ENCODE measurements around the gene ARHGAP23. TPM values are rescaled to one million over a fixed set of nuclear protein-coding genes. Genes with fewer than 3 reads are reported as not detected.

Gene ARHGAP23
- total and polyA plus RNA-seq, 7 donors, result 0.69 to 42.1 (median 11.2) TPM

DNA sequence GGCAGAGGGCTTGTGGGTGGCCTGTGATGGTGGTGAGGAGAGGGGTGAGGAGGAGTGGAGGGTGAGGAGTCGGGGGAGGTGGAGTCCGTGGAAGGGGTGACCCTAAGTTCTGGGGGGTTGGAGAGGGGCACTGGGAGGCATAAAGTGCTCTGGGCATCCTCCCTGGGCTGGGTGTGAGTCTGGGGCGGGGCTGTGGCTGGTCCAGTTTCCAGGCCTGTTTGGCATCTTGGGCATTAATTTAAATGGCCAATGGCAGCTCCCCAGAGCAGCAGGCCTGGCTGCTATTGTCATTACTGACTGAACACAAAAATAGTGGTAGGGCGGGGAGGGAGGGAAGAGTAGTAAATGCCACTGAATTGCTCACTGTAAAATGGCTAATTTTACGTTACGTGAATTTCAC, 7.7 kb upstream of the ARHGAP23 start:
- Histone ChIP-seq H3K4me1 (peaks cover 0 to 64% (median 52%) of the 10 kb centered on the region in 4 donors), H3K9me3 (no peaks in the 10 kb centered on the region), H3K4me3 (peak overlapping the region in 1 of 4 donors; percentile 11), H3K27me3 (no peaks in the 10 kb centered on the region), H3K27ac (peak overlapping the region; percentile 77 to 97 (median 88)), H3K36me3 (no peaks in the 10 kb centered on the region)
- intact Hi-C loops (cut with DNase I), result loop anchor here (10.0 kb wide), 1 partner anchor 776 kb away; the partner anchor contains the start of gene DDX52
- no peak for DNase-seq
- TF ChIP-seq, protein P1, sequence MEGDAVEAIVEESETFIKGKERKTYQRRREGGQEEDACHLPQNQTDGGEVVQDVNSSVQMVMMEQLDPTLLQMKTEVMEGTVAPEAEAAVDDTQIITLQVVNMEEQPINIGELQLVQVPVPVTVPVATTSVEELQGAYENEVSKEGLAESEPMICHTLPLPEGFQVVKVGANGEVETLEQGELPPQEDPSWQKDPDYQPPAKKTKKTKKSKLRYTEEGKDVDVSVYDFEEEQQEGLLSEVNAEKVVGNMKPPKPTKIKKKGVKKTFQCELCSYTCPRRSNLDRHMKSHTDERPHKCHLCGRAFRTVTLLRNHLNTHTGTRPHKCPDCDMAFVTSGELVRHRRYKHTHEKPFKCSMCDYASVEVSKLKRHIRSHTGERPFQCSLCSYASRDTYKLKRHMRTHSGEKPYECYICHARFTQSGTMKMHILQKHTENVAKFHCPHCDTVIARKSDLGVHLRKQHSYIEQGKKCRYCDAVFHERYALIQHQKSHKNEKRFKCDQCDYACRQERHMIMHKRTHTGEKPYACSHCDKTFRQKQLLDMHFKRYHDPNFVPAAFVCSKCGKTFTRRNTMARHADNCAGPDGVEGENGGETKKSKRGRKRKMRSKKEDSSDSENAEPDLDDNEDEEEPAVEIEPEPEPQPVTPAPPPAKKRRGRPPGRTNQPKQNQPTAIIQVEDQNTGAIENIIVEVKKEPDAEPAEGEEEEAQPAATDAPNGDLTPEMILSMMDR (IDR thresholded peaks at IDR 0.05), result no peak
- no peak for TF ChIP-seq EP300 (IDR thresholded peaks at IDR 0.05)
- WGBS, 2 donors, result 49 to 71% methylated on average over 6 of the region's 6 CpGs

DNA sequence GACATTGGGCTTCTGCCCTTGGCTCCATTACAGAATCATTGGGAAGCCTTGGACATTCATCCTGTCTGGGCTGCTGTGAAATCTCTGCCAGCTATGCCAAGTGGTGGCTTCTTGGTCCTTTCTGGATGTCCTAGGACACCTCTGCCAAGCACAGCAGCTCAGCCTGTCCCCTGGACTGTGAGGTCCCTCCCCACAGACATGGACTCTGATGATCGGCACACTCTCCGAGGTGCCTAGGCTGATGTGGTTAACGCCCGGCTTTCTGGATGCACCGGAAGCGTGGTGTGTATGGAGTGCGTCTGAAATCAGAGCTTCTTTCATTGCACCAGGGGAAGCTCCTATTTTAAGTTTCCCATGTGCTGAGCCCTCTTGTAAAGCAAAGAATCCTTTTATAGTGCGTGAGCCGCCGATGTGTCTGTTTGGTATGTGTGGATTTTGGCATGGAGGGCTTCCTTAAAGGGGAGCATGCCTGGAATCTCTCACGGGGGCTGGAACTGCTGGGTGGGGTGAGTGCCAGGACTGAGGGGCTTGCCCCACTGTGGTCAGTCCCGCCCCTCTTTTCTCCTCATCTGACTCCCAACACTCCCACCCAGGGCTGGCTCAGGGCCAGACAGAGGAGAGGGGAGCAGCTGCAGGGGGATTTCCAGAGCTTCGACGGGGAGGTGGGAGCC, 7.0 kb upstream of the ARHGAP23 start:
- Histone ChIP-seq H3K9me3 (no peaks in the 10 kb centered on the region), H3K4me1 (peaks cover 0 to 70% (median 57%) of the 10 kb centered on the region in 4 donors), H3K27ac (peak overlapping the region; percentile 77 to 97 (median 88)), H3K4me3 (peak overlapping the region in 1 of 4 donors; percentile 11), H3K36me3 (no peaks in the 10 kb centered on the region), H3K27me3 (no peaks in the 10 kb centered on the region)
- peak; percentile 73 for DNase-seq
- no peak for TF ChIP-seq POLR2A (IDR thresholded peaks at IDR 0.05)
- no peak for TF ChIP-seq EP300 (IDR thresholded peaks at IDR 0.05)
- TF ChIP-seq, protein P1 (IDR thresholded peaks at IDR 0.05), result no peak
- no peak for TF ChIP-seq POLR2AphosphoS5 (IDR thresholded peaks at IDR 0.05)
- intact Hi-C loops (cut with DNase I), result loop anchor here (10.0 kb wide), 1 partner anchor 777 kb away; the partner anchor contains the start of gene DDX52
- WGBS, 2 donors, result 41 to 42% methylated on average over 14 of the region's 14 CpGs

DNA sequence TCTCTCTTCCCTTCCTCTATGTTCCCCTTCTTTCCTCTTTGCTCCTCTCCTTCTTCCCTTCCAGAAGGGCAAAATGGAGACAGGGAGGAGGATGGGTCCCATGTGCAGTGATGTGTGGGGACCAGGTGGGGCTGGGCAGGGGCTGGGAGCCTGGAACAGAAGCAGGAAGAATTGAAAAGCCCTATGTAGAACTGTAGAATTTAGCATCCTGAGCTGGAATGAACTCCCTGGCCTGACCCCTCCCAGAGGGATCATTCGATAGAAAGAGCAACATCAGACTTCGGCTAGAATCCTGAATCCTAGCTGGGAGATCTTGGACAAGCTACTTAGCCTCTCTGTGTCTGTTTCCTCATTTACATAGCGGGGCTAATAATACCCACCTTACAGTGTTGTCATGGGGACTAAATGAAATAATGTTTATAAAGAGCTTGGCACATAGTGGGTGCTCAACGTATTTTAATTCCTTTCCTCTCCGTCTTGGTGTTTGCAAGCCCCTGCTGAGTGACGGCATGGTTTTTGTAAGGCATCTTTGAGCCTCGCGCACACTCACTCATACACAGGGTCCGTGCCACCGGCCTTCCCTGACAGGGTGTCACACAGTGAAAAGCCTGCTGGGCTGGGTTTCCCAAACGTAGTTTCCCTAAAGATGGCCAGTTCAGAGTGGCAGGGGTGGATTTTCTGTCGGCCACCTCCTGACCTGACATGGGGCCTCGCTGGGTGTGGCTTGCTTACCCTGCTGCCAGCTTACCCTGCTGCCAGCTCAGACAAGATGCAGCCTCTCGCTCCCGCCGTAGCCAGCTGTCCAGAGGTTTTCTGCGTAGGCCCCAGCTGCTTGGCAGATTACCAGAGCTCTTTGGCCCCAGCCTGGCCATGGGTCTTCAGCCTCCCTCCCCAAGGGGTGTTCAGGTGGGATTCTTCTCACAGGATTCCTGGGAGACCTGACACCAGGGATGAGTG, 6.1 kb upstream of the ARHGAP23 start:
- Histone ChIP-seq H3K27ac (peak overlapping the region; percentile 77 to 97 (median 88)), H3K4me3 (peak overlapping the region in 1 of 4 donors; percentile 11), H3K9me3 (no peaks in the 10 kb centered on the region), H3K27me3 (no peaks in the 10 kb centered on the region), H3K36me3 (no peaks in the 10 kb centered on the region), H3K4me1 (peaks cover 0 to 78% (median 65%) of the 10 kb centered on the region in 4 donors)
- TF ChIP-seq POLR2AphosphoS5 (IDR thresholded peaks at IDR 0.05), result peak in 1 of 4 donors; percentile 11
- TF ChIP-seq, protein P1 (IDR thresholded peaks at IDR 0.05), result no peak
- WGBS, 2 donors, result 36 to 67% methylated on average over 17 of the region's 17 CpGs
- peak; percentile 76 for DNase-seq
- intact Hi-C loops (cut with DNase I), result loop anchor here (10.0 kb wide), 1 partner anchor 777 kb away; the partner anchor contains the start of gene DDX52

GRCh38 chr17:38424297-38424972, 3.8 kb upstream of the ARHGAP23 start:
- intact Hi-C loops (cut with DNase I), result loop anchor here (10.0 kb wide), 1 partner anchor 780 kb away; the partner anchor contains the start of gene DDX52
- Histone ChIP-seq H3K36me3 (no peaks in the 10 kb centered on the region), H3K27ac (peak overlapping the region; percentile 90 to 99 (median 96)), H3K27me3 (no peaks in the 10 kb centered on the region), H3K4me1 (peaks cover 0 to 80% (median 67%) of the 10 kb centered on the region in 4 donors), H3K4me3 (no peak overlapping the region), H3K9me3 (no peaks in the 10 kb centered on the region)
- WGBS, 2 donors, result 37 to 59% methylated on average over 6 of the region's 6 CpGs
- TF ChIP-seq, protein P1 (IDR thresholded peaks at IDR 0.05), result no peak
- TF ChIP-seq POLR2AphosphoS5 (IDR thresholded peaks at IDR 0.05) (no peak), POLR2A (IDR thresholded peaks at IDR 0.05) (no peak), EP300 (IDR thresholded peaks at IDR 0.05) (no peak)
- DNase-seq, result no peak
